ENCODE measurements around the gene METTL21C. TPM values are rescaled to one million over a fixed set of nuclear protein-coding genes. Genes with fewer than 3 reads are reported as not detected.

Gene METTL21C
- polyA plus RNA-seq, 1 donor = 0.06 TPM

DNA sequence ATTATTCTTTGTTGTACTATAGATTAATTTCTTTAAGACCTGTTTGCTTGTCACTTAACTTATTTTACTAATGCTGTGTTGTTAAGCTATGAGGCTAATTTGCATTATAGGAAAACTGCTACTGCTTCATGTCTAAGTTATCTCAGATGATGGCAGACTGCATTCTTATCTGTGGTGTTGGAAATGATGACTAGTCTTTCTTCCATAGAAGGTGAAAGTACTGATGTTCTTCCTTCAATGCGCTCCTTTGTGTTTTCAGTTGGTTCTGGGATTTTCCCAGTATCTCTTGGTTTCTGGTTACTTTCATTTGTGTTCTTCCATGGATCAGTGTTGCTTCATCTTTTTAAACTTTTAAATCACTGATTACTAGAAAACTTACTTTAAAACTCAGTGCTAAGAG lies 51.2 kb downstream of the METTL21C start:
- WGBS (ENCODE audit: insufficient coverage, low lambda C conversion rate) = 100% methylated on average over 1 of the region's 1 CpG
- Histone ChIP-seq H3K4me3 (ENCODE audit: low read length) (no peak overlapping the region), H3K36me3 (ENCODE audit: control insufficient read depth, insufficient read depth, low read length) (peaks cover 65% of the 10 kb centered on the region), H3K9me3 (ENCODE audit: control insufficient read depth, low read depth, low read length) (no peaks in the 10 kb centered on the region), H3K27ac (ENCODE audit: low read length) (no peak overlapping the region), H3K27me3 (ENCODE audit: control insufficient read depth, insufficient read depth, low read length) (no peaks in the 10 kb centered on the region), H3K4me1 (ENCODE audit: control insufficient read depth, insufficient read depth, low read length) (no peaks in the 10 kb centered on the region)
- DNase-seq = no peak

DNA sequence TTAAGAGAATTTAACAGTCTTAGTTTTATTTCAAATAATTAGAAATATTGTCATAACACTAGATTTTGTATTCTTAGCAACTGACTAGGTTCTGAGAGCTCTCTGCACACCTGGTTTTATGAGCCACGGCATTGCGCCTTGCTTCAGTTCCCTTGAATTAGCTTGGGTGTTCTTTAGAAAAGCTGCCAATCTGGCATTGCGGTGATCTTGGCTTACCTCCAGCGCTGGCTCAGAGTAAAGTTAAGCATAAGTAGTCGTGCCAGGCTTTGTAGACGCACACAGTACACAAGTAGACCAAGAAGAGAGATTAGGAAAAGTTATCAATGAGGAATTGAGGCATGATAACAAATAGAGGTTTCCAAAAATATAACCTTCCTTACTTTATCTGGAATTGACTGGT lies 52.4 kb downstream of the METTL21C start:
- H3K36me3 ChIP-seq (ENCODE audit: control insufficient read depth, insufficient read depth, low read length) = peaks cover 68% of the 10 kb centered on the region
- H3K4me3 ChIP-seq (ENCODE audit: low read length) = no peak overlapping the region
- DNase-seq = no peak
- no peaks in the 10 kb centered on the region for H3K9me3 ChIP-seq (ENCODE audit: control insufficient read depth, low read depth, low read length)
- H3K27me3 ChIP-seq (ENCODE audit: control insufficient read depth, insufficient read depth, low read length) = no peaks in the 10 kb centered on the region
- WGBS (ENCODE audit: insufficient coverage, low lambda C conversion rate) = 100% methylated on average over 3 of the region's 6 CpGs
- no peaks in the 10 kb centered on the region for H3K4me1 ChIP-seq (ENCODE audit: control insufficient read depth, insufficient read depth, low read length)
- no peak overlapping the region for H3K27ac ChIP-seq (ENCODE audit: low read length)

GRCh38 chr13:102642029-102642428 lies 52.8 kb downstream of the METTL21C start:
- H3K9me3 ChIP-seq (ENCODE audit: control insufficient read depth, low read depth, low read length) = no peaks in the 10 kb centered on the region

GRCh38 chr13:102638741-102639140 lies 56.1 kb downstream of the METTL21C start:
- H3K27me3 ChIP-seq (ENCODE audit: control insufficient read depth, insufficient read depth, low read length) = no peaks in the 10 kb centered on the region
- WGBS (ENCODE audit: insufficient coverage, low lambda C conversion rate) = 86% methylated on average over 1 of the region's 3 CpGs
- no peak overlapping the region for H3K27ac ChIP-seq (ENCODE audit: low read length)
- peaks cover 70% of the 10 kb centered on the region for H3K36me3 ChIP-seq (ENCODE audit: control insufficient read depth, insufficient read depth, low read length)
- H3K4me1 ChIP-seq (ENCODE audit: control insufficient read depth, insufficient read depth, low read length) = no peaks in the 10 kb centered on the region
- no peaks in the 10 kb centered on the region for H3K9me3 ChIP-seq (ENCODE audit: control insufficient read depth, low read depth, low read length)
- no peak for DNase-seq
- H3K4me3 ChIP-seq (ENCODE audit: low read length) = no peak overlapping the region

More at GRCh38 chr13:102642029-102642428, 52.8 kb downstream of the METTL21C start:
- H3K27ac ChIP-seq (ENCODE audit: low read length) = no peak overlapping the region
- no CpG with 5 or more reads among the region's 4 CpGs for WGBS (ENCODE audit: insufficient coverage, low lambda C conversion rate)
- no peak for DNase-seq
- H3K27me3 ChIP-seq (ENCODE audit: control insufficient read depth, insufficient read depth, low read length) = no peaks in the 10 kb centered on the region
- no peaks in the 10 kb centered on the region for H3K4me1 ChIP-seq (ENCODE audit: control insufficient read depth, insufficient read depth, low read length)
- H3K4me3 ChIP-seq (ENCODE audit: low read length) = no peak overlapping the region
- H3K36me3 ChIP-seq (ENCODE audit: control insufficient read depth, insufficient read depth, low read length) = peaks cover 66% of the 10 kb centered on the region

Other genes with a start within 250 kb of the METTL21C start
- 38.7 TPM for gene TPP2, start 98.1 kb downstream of the METTL21C start, polyA plus RNA-seq
- 15.7 TPM for gene TEX30, start 78.7 kb upstream of the METTL21C start, polyA plus RNA-seq
- 15.4 TPM for gene POGLUT2, start 103.9 kb upstream of the METTL21C start, polyA plus RNA-seq
- gene BIVM, start 104.1 kb upstream of the METTL21C start, polyA plus RNA-seq = 35.6 TPM
- gene ERCC5, start 151.0 kb upstream of the METTL21C start, polyA plus RNA-seq = 66.9 TPM

Measured in large intestine (tissue), 3 donors.